Measurements from ENCODE around the gene SLIT3.
"Not testable (repeated sequence)": the region's sequence is repeated elsewhere in the genome, so short reads cannot be mapped to it uniquely, and the experiment has no call there.

SLIT3 gene

GRCh38 chr5:169142264-169142970, 158.5 kb downstream of the SLIT3 start:
- DNase-seq (ENCODE audit: low spot score), result no peak

GRCh38 chr5:169140215-169140614, 160.7 kb downstream of the SLIT3 start:
- not testable (repeated sequence) for DNase-seq (ENCODE audit: low spot score)

GRCh38 chr5:169139480-169140050, 161.4 kb downstream of the SLIT3 start:
- DNase-seq (ENCODE audit: low spot score), result no peak

DNA sequence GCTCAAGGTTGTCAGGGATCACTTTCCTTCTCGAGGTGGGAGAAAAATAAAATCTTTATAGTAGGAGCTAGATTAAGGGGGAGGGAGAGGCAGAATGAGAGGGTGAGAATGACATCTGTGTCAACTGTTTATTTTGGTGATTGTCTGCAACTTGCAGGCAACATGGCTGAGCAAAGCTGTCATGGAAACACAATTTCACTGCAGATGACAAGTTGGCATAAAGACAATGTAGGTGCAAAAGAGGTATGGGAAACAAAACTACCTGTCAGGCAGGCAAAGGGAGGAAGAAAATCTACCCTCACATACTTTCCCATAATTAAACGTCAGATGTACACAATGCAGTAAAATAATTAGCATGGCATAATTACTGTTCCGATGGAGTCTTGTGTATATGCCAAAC, 167.4 kb downstream of the SLIT3 start:
- no peak for DNase-seq (ENCODE audit: low spot score)

- no peak for DNase-seq (ENCODE audit: low spot score)
These were observed 168.7 kb downstream of the SLIT3 start for GRCh38 chr5:169132302-169132660.

GRCh38 chr5:169131616-169132301, 169.2 kb downstream of the SLIT3 start:
- no peak for DNase-seq (ENCODE audit: low spot score)

- no peak for DNase-seq (ENCODE audit: low spot score)
These were observed 172.3 kb downstream of the SLIT3 start for GRCh38 chr5:169128679-169129078.

DNA sequence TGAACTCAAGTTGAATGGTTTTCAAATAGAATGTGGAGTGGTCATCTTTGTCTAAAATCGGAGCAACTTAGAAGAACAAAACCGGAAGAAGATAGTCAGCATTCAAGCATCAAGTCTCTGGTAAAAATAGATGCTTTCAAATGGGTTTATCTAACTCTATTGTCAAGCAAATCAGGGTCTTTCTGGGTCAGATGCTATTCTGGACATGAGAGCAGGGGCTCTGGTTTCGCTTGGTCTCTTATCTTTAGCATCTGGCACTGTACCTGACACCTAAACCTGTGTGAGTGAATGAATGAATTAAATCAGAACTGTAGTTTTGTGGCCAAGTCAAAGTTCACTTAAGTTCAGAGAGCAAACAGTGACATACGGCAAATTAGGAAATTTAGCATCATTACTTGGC, 173.5 kb downstream of the SLIT3 start:
- DNase-seq (ENCODE audit: low spot score), result no peak

GRCh38 chr5:169126481-169127021, 174.4 kb downstream of the SLIT3 start:
- DNase-seq (ENCODE audit: low spot score), result no peak

DNA sequence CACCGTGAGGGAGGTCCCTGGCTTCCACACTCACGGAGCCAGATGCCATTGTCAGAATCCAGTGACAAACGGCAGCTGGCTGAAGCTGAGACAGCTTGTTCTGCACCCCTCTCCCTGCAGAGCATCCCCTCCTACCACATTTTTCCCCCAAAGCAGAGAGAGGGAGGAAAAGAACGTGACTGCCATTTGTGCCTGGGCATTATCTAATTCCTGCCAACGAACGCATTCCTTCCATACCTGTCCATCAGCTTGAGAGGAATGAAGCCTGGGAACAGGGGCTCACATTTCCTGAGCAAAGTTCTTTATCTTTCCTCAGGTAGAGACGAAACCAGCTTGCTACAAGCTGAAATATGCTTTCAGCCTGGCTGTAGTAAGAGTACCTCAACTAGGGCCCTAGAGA, 175.4 kb downstream of the SLIT3 start:
- DNase-seq (ENCODE audit: low spot score), result no peak

GRCh38 chr5:169122951-169123350, 178.0 kb downstream of the SLIT3 start:
- no peak for DNase-seq (ENCODE audit: low spot score)

DNA sequence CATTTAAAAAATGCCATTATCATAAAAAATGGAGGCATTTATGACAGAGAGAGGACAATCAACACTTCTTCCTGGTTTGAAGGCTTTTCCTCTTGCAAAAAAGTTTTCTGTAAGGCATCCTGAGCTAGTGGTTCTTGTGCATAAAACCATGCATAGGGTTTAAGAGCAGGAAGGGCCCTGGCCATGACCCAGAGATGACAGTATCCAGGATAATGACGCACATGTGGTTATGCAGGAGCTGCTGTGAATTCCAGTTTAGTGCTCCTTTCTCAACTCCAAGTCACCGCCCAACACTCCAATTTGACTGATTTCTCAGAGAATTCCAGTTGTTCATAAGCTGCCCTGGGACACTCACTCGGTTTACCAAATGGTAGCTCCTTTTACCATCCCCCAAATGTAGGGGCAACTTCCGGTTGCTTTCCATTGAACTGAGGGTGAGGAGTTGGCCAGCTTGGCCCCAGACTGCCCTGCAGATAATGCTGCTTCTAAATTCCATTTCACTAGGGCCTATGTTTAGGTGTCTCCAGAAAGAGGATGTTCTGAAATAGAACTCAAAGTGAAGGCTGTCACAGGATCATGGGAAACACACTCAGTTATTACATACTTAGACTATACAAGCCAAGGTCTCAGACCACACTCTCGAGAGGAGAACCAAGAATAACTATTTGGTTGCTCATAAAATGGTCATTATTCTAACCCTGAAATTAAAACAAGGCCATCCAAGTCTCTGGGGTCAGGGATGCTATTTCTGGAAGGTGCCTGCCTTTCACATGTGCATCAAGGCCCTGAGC, 179.1 kb downstream of the SLIT3 start:
- DNase-seq (ENCODE audit: low spot score), result no peak

- DNase-seq (ENCODE audit: low spot score), result no peak
These were observed 181.5 kb downstream of the SLIT3 start for GRCh38 chr5:169119288-169120048.

DNA sequence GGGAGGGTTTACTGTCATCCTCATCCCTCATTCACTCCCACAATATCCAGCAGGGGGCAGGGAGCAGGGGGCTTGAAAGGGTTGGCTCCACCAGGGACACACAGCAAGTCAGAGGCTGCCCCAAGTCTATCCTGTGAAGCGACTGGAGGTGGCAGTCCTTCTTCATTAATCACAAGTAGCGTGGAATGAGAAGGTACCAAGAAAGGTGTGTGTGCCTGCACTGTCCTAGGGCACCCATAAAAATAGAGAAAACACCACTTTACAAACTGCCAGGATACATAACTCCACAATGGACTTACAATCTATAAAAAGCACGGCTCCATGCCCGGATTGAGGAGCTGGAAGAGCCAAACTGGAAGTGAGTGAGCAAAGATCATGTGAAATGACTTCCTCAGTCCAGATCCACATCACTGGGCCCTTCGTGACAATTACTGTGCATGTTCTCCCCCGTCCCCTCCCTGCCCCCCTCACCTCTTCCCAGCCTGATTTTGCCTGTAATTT, 183.9 kb downstream of the SLIT3 start:
- DNase-seq (ENCODE audit: low spot score), result no peak

DNA sequence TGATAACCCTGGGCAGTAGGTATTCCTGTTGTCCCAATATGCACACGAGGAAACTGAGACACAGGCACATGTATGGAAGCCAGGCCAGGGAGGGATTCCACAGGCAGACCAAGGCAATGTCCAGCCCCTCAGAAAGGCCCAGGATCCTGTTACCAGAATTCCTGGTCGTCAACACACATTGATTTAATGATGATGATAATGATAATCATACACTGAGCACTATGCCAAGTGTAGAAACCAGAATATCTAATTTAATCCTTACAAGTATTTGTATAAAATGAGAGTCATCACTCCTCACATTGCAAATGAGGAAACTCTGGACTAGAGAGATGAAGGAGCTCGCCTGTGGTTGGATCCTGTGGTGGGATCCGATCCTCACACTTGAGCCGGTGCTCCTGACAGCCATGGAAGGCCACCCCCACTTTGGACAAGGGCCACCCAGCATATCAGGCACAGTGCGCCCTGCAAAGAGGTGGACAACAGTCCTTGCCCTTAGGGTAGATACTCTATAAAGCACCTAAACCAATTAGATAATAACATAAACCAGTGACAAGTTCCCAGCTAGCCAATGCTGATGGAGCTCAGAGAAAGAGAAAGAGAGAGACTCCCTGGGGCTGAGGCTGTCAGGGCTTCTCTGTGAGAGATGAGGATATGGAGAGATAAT, 185.3 kb downstream of the SLIT3 start:
- DNase-seq (ENCODE audit: low spot score), result no peak

DNA sequence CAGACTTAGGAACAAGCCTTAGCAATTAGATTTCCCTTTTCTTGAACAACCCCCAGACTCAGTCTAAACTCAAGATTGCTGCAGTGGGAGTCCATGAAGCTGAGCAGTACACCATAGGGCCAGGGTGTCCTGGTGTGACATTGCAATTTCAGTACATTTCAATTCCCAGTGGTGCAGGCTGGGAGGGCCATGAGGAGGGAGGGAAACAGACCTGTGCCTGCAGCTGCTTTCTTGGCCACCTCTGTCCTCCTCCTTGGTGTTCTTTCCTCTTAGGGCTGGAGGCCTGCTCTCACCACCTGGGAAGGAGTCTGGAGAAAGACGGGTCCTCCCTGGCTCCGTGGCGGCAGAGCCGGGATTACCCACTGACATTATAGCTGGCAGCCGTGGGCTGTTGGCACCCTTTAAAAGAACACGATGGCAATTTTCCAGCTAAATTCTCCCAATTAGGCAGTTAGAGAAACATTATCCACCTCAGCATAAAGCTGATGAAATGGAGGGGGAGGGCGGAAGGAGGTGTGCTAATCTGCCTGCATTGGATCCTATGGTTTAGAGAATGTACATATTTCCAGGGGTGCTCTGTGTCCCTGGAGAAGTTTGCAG, 186.4 kb downstream of the SLIT3 start:
- DNase-seq (ENCODE audit: low spot score), result no peak

DNA sequence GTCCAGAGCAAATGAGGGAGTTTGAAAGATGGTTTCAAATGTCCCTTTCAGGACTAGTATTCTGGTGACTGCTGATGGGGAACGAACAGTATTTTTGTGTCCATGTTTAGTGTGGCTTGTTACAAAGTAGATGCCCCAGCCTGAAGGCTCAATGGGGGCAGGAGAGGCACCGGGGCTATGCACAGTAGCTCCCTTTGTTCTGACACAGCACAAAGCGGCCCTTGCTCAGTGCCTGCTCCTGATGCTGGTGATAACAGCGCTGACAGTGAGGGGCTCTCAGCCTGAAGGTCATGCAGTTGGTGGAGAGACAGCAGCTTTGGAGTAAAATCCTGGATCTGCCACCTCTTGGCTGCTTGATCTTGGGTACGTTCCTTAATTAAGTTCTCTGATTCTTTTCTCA, 188.9 kb downstream of the SLIT3 start:
- no peak for DNase-seq (ENCODE audit: low spot score)

DNA sequence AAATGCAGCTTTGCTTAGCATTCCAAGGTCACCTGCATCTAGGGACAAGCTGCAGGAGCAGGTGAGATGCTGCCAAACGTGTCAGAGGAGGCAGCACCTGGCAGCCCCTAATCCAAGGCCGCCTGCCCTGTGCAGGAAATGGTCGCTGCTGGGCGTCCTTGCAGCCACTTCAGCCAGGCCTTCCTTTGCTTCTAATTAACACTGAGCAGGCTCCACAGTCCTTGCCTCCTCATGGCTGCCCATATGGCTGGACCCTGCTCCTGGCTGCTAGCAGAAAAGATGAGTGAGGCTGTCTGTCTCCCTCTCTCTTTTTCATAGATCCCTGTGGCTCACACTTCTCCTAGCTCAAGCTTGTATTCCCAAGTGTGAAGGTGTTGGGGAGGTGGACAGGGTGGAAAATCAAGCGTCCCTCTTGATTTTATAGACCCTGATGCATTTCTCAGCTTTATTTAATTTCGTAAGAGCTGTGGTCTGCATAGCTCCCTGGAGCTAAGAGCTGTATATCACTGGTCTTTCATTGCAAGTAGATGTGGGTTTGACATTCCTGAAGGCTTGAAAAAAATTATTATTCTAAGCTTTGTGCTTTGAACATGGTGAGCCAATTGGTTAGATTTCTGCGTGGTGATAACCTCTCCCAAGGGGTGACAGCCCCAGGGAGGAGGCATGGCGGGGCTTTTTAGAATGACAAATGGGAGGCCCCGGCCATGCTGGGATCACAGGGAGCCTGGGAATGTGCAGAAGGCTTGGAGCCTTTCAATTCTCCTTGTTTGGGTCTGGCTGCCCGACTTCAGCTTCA, 193.8 kb downstream of the SLIT3 start:
- DNase-seq (ENCODE audit: low spot score), result no peak

GRCh38 chr5:169105582-169105981, 195.4 kb downstream of the SLIT3 start:
- not testable (repeated sequence) for DNase-seq (ENCODE audit: low spot score)

Data from D341Med (cell line).